PC-3 (cell line): Measurements from ENCODE around the gene NSFL1C.

Experiments
- CTCF ChIP-seq: fragments of 300-600 bp; sonication (generic); conservative IDR thresholded peaks from 2 replicates; pipeline ENCODE4 v1.5.1; 2017; ENCODE audit warnings: antibody characterized with exemption, low read depth, mild to moderate bottlenecking, low read length
- EZH2 ChIP-seq: fragments of 300-600 bp; sonication (generic); IDR thresholded peaks from one replicate; pipeline ENCODE4 v1.6.1; 2017; ENCODE audit warnings: antibody characterized with exemption, mild to moderate bottlenecking, low read length; ENCODE audit not compliant: unreplicated experiment

DNA sequence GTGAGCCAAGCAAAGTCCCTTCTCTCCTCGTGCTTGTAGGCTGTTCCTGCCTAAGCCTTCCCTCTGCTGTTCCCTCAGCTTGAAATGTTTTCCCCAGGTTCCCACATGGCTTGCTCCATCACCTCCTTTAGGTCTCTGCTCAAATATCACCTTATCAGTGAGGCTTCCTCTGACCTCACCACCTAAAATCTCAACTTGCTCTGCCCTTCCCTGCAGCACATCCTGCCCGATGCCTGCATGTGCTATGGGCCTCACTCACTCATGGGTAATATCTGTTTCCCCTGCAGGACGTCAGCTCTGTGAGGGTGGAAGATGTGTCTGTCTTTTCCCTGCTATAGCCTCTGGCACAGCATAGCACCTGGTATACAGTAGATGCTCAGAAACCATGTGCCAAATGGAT is 43.9 kb downstream of the NSFL1C start:
- TF ChIP-seq CTCF (no peak), EZH2 (no peak)
